ENCODE results near the gene CDNF. TPM values are rescaled to one million over a fixed set of nuclear protein-coding genes. Genes with fewer than 3 reads are reported as not detected.
A peak's percentile ranks its signal among the peaks of the same experiment; 100 is the strongest.

CDNF gene
- total RNA-seq, 1 experiment from 2014 or later, result 0.28 TPM

GRCh38 chr10:14859043-14859442 is 21.2 kb upstream of the CDNF start:
- Histone ChIP-seq H3K27me3 (ENCODE audit: control insufficient read depth, insufficient read depth, low read length) (no peaks in the 10 kb centered on the region), H3K4me3 (ENCODE audit: insufficient read depth, low read depth, low read length) (no peak overlapping the region), H3K36me3 (replicated peaks; ENCODE audit: control insufficient read depth, insufficient read depth, low read length) (no peaks in the 10 kb centered on the region; the same call in 1 of the 2 replicates)
- DNase-seq, result no peak

- no peak for DNase-seq
Measured at GRCh38 chr10:14858338-14858960, 20.6 kb upstream of the CDNF start.

GRCh38 chr10:14855453-14855852 is 17.6 kb upstream of the CDNF start:
- DNase-seq, result no peak
- no peaks in the 10 kb centered on the region; the same call in none of the 2 replicates for H3K36me3 ChIP-seq (replicated peaks; ENCODE audit: control insufficient read depth, insufficient read depth, low read length)

More at GRCh38 chr10:14858338-14858960, 20.6 kb upstream of the CDNF start:
- Histone ChIP-seq H3K27me3 (ENCODE audit: control insufficient read depth, insufficient read depth, low read length) (no peaks in the 10 kb centered on the region), H3K4me3 (ENCODE audit: insufficient read depth, low read depth, low read length) (no peak overlapping the region), H3K36me3 (replicated peaks; ENCODE audit: control insufficient read depth, insufficient read depth, low read length) (no peaks in the 10 kb centered on the region; the same call in 1 of the 2 replicates)

GRCh38 chr10:14852236-14852635 is 14.4 kb upstream of the CDNF start:
- no peak for DNase-seq
- H3K36me3 ChIP-seq (replicated peaks; ENCODE audit: control insufficient read depth, insufficient read depth, low read length), result no peaks in the 10 kb centered on the region; the same call in 1 of the 2 replicates
- no peak overlapping the region for H3K4me3 ChIP-seq (ENCODE audit: insufficient read depth, low read depth, low read length)
- H3K27me3 ChIP-seq (ENCODE audit: control insufficient read depth, insufficient read depth, low read length), result no peaks in the 10 kb centered on the region

More at GRCh38 chr10:14855453-14855852, 17.6 kb upstream of the CDNF start:
- no peak overlapping the region for H3K4me3 ChIP-seq (ENCODE audit: insufficient read depth, low read depth, low read length)
- H3K27me3 ChIP-seq (ENCODE audit: control insufficient read depth, insufficient read depth, low read length), result no peaks in the 10 kb centered on the region

- no peak for DNase-seq
- H3K36me3 ChIP-seq (replicated peaks; ENCODE audit: control insufficient read depth, insufficient read depth, low read length), result peaks cover 22% of the 10 kb centered on the region
- H3K4me3 ChIP-seq (ENCODE audit: insufficient read depth, low read depth, low read length), result no peak overlapping the region
- no peaks in the 10 kb centered on the region for H3K27me3 ChIP-seq (ENCODE audit: control insufficient read depth, insufficient read depth, low read length)
Measured at GRCh38 chr10:14844948-14845347, 7.1 kb upstream of the CDNF start.

GRCh38 chr10:14843327-14843988 is 5.6 kb upstream of the CDNF start:
- H3K36me3 ChIP-seq (replicated peaks; ENCODE audit: control insufficient read depth, insufficient read depth, low read length), result peaks cover 22% of the 10 kb centered on the region
- H3K27me3 ChIP-seq (ENCODE audit: control insufficient read depth, insufficient read depth, low read length), result no peaks in the 10 kb centered on the region
- no peak overlapping the region for H3K4me3 ChIP-seq (ENCODE audit: insufficient read depth, low read depth, low read length)
- DNase-seq, result no peak

- H3K27me3 ChIP-seq (ENCODE audit: control insufficient read depth, insufficient read depth, low read length), result no peaks in the 10 kb centered on the region
- DNase-seq, result no peak
- H3K4me3 ChIP-seq (ENCODE audit: insufficient read depth, low read depth, low read length), result no peak overlapping the region
- peaks cover 22% of the 10 kb centered on the region for H3K36me3 ChIP-seq (replicated peaks; ENCODE audit: control insufficient read depth, insufficient read depth, low read length)
Measured at GRCh38 chr10:14840178-14840577, 2.3 kb upstream of the CDNF start.

GRCh38 chr10:14839305-14839695 is 1.5 kb upstream of the CDNF start:
- DNase-seq, result no peak
- no peaks in the 10 kb centered on the region for H3K27me3 ChIP-seq (ENCODE audit: control insufficient read depth, insufficient read depth, low read length)
- peaks cover 22% of the 10 kb centered on the region for H3K36me3 ChIP-seq (replicated peaks; ENCODE audit: control insufficient read depth, insufficient read depth, low read length)
- peak overlapping the region; percentile 98 for H3K4me3 ChIP-seq (ENCODE audit: insufficient read depth, low read depth, low read length)

- Histone ChIP-seq H3K4me3 (ENCODE audit: insufficient read depth, low read depth, low read length) (peak overlapping the region; percentile 98), H3K36me3 (replicated peaks; ENCODE audit: control insufficient read depth, insufficient read depth, low read length) (peaks cover 21% of the 10 kb centered on the region), H3K27me3 (ENCODE audit: control insufficient read depth, insufficient read depth, low read length) (no peaks in the 10 kb centered on the region)
- DNase-seq, result peak; percentile 84
Measured at GRCh38 chr10:14838582-14839304, 906 bp upstream of the CDNF start.

GRCh38 chr10:14837003-14837756 is 657 bp downstream of the CDNF start:
- H3K4me3 ChIP-seq (ENCODE audit: insufficient read depth, low read depth, low read length), result peak overlapping the region; percentile 98
- no peaks in the 10 kb centered on the region for H3K27me3 ChIP-seq (ENCODE audit: control insufficient read depth, insufficient read depth, low read length)
- DNase-seq, result no peak
- peaks cover 12% of the 10 kb centered on the region for H3K36me3 ChIP-seq (replicated peaks; ENCODE audit: control insufficient read depth, insufficient read depth, low read length)

GRCh38 chr10:14836208-14836607 is 1.6 kb downstream of the CDNF start:
- no peak overlapping the region for H3K4me3 ChIP-seq (ENCODE audit: insufficient read depth, low read depth, low read length)
- peaks cover 2% of the 10 kb centered on the region for H3K36me3 ChIP-seq (replicated peaks; ENCODE audit: control insufficient read depth, insufficient read depth, low read length)
- no peak for DNase-seq
- no peaks in the 10 kb centered on the region for H3K27me3 ChIP-seq (ENCODE audit: control insufficient read depth, insufficient read depth, low read length)

- no peak for DNase-seq
Measured at GRCh38 chr10:14833106-14833505, 4.7 kb downstream of the CDNF start.

GRCh38 chr10:14826076-14826829 is 11.6 kb downstream of the CDNF start:
- DNase-seq, result no peak
- no peaks in the 10 kb centered on the region for H3K27me3 ChIP-seq (ENCODE audit: control insufficient read depth, insufficient read depth, low read length)
- H3K36me3 ChIP-seq (replicated peaks; ENCODE audit: control insufficient read depth, insufficient read depth, low read length), result no peaks in the 10 kb centered on the region
- no peak overlapping the region for H3K4me3 ChIP-seq (ENCODE audit: insufficient read depth, low read depth, low read length)

More at GRCh38 chr10:14833106-14833505, 4.7 kb downstream of the CDNF start:
- Histone ChIP-seq H3K36me3 (replicated peaks; ENCODE audit: control insufficient read depth, insufficient read depth, low read length) (no peaks in the 10 kb centered on the region), H3K4me3 (ENCODE audit: insufficient read depth, low read depth, low read length) (no peak overlapping the region), H3K27me3 (ENCODE audit: control insufficient read depth, insufficient read depth, low read length) (no peaks in the 10 kb centered on the region)

- no peaks in the 10 kb centered on the region for H3K36me3 ChIP-seq (replicated peaks; ENCODE audit: control insufficient read depth, insufficient read depth, low read length)
- H3K4me3 ChIP-seq (ENCODE audit: insufficient read depth, low read depth, low read length), result no peak overlapping the region
Measured at GRCh38 chr10:14823966-14824365, 13.9 kb downstream of the CDNF start.

More at GRCh38 chr10:14823966-14824365, 13.9 kb downstream of the CDNF start:
- no peaks in the 10 kb centered on the region for H3K27me3 ChIP-seq (ENCODE audit: control insufficient read depth, insufficient read depth, low read length)
- DNase-seq, result no peak
